Amygdala (tissue), 56 donors: ENCODE measurements around the gene BCLAF1.
A peak's percentile ranks its signal among the peaks of the same experiment; 100 is the strongest.

Experiments used
- DNase-seq, 56 donors: peaks; one replicate each; lab custom pipeline; 2025; lab: John Stamatoyannopoulos, UW

BCLAF1 gene

GRCh38 chr6:136289579-136290409, at the start of gene BCLAF1:
Gene BCLAF1 (minus strand): TSS chr6:136289846. CDS start chr6:136279866, 9,980 bp downstream.
- DNase-seq: peak; percentile 67 to 100 (median 99)

- DNase-seq: no peak
Measured at GRCh38 chr6:136338486-136338885, 48.8 kb upstream of the BCLAF1 start.

GRCh38 chr6:136337606-136338005, 48.0 kb upstream of the BCLAF1 start:
- no peak for DNase-seq

- DNase-seq: no peak
Measured at GRCh38 chr6:136337121-136337520, 47.5 kb upstream of the BCLAF1 start.

GRCh38 chr6:136335736-136336363, 46.2 kb upstream of the BCLAF1 start:
- peak in 4 of 56 donors; percentile 4 to 29 (median 20) for DNase-seq

- DNase-seq: peak in 2 of 56 donors; percentile 25 to 48
Measured at GRCh38 chr6:136334853-136335252, 45.2 kb upstream of the BCLAF1 start.

- DNase-seq: peak in 13 of 56 donors; percentile 9 to 50 (median 37)
Measured at GRCh38 chr6:136334465-136334846, 44.8 kb upstream of the BCLAF1 start.

GRCh38 chr6:136333824-136334464, 44.3 kb upstream of the BCLAF1 start:
- DNase-seq: peak in 1 of 56 donors; percentile 37

- DNase-seq: no peak
Measured at GRCh38 chr6:136331461-136331860, 41.8 kb upstream of the BCLAF1 start.

- DNase-seq: no peak
Measured at GRCh38 chr6:136330634-136331033, 41.0 kb upstream of the BCLAF1 start.

- peak in 2 of 56 donors; percentile 22 to 42 for DNase-seq
Measured at GRCh38 chr6:136326038-136326553, 36.5 kb upstream of the BCLAF1 start.

- DNase-seq: peak in 12 of 56 donors; percentile 2 to 68 (median 18)
Measured at GRCh38 chr6:136324686-136325380, 35.2 kb upstream of the BCLAF1 start.

- peak in 11 of 56 donors; percentile 5 to 58 (median 22) for DNase-seq
Measured at GRCh38 chr6:136323431-136324112, 33.9 kb upstream of the BCLAF1 start.

GRCh38 chr6:136319732-136320131, 30.1 kb upstream of the BCLAF1 start:
- DNase-seq: no peak

- DNase-seq: no peak
Measured at GRCh38 chr6:136318676-136319075, 29.0 kb upstream of the BCLAF1 start.

- DNase-seq: peak in 12 of 56 donors; percentile 4 to 41 (median 20)
Measured at GRCh38 chr6:136317971-136318370, 28.3 kb upstream of the BCLAF1 start.

- peak in 30 of 56 donors; percentile 2 to 75 (median 36) for DNase-seq
Measured at GRCh38 chr6:136317021-136317694, 27.5 kb upstream of the BCLAF1 start.

- DNase-seq: no peak
Measured at GRCh38 chr6:136315594-136315993, 25.9 kb upstream of the BCLAF1 start.

GRCh38 chr6:136312975-136313374, 23.3 kb upstream of the BCLAF1 start:
- DNase-seq: no peak
